Measurements from ENCODE around the gene TLL2.

Gene TLL2

DNA sequence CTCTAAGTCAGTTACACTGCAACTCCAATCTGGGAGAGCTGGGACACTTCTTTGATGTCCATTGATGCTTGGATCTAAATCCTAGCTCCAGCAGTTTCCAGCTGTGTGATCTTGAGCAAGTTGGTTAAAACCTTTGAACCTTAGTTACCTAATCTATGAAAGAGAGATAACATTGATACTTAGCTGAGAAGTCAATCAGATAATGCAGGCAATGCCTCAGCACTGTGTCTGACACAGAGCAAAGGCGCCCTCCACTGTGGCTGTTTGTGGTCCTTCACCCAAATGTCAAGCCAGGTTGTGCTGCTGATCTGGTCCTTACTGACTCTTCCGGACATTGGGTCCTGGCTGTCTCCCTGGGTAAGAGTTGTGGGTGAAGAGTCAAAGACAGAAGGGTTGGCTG is 189.3 kb downstream of the TLL2 start:
- DNase-seq (ENCODE audit: low read depth in 3 of 3), result no peak

DNA sequence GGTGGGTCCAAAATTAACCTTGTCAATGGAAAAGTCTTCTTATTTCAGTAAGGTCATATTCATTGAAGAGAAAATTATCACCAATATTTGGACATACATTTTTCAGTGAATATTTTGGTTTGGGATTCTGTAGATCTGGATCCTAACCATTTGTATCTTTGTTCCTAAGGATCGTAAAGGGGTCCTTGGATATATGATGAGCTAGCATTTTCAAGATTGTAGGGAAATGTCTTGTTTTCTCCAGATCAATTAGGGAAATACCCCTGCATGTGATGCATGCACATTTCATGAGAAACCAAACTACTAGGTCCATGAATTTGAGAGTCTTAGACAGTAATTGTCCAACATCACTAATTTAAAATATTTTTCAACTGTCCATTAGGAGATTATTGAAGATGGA is 191.5 kb downstream of the TLL2 start:
- no peak for DNase-seq (ENCODE audit: low read depth in 3 of 3)

GRCh38 chr10:96321822-96322221 is 191.9 kb downstream of the TLL2 start:
- DNase-seq (ENCODE audit: low read depth in 3 of 3), result no peak

DNA sequence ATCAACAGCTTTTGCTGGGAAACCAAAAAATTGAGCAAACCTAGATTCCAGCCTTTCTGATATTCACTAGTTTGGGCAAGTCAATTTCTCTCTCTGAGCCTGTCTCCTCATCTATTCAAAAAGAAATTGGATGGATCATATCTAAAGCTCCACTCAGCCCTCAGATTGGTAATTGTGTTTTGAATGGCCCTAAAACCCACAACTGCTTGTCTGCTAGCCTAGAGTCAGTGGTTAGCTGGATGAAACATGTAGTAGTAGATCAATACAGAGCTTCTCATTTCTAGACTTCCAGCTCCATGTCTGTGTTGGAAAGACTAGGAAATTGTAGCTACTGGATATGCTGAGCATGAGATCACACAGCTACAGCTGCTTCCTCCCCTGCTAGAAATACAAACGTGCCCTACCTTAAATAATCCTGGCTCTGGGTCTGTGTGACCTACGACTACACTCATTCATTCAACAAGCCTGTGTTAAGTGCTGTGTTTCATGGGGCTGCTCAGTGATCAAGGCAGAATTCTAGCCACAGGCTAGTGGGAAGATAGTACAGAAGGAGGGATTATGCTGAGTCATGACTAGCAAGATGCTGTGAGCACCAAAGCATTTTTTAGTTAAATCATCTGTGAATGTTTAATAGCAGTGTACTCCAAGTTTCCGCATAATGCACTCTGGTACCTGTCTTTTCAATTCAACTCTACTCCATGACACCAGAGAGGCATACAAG is 193.8 kb downstream of the TLL2 start:
- DNase-seq (ENCODE audit: low read depth in 3 of 3), result no peak

DNA sequence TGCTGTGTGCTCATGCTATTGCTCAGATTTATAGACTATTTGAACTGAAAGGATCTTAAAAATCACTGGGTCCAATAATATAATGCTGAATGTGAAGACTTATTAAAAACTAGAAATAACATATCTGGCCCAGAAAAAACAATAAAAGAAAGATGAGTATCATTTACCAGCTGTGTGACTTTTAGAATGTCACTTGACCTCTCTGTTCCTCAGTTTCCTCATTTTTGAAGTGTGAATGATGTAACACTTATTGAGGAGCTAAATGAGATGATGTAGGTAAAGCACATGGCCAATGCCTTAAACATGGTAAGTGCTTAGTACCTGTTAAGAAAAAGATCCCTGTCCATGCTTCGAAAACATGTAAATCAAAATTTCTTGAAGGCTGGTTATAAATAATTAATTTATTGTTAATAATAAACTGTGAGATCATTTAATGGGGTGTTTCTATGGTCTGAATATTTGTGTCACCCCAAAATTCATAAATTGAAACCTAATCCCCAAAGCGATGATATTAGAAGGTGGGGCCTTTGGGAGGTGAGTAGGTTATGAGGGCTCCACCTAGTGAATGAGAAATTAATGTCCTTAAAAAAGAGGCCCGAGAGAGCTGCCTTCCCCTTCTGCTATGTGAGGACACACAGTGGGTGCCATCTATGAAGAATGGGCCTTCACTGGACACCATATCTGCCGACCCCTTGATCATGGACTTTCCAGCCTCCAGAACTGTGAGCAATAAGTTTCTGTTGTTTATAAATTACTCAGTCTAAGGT is 196.5 kb downstream of the TLL2 start:
- DNase-seq (ENCODE audit: low read depth in 3 of 3), result no peak
